ENCODE data around the gene COL20A1. TPM values are rescaled to one million over a fixed set of nuclear protein-coding genes. Genes with fewer than 3 reads are reported as not detected.

Gene COL20A1
- total and polyA plus RNA-seq, 12 donors, result 0.26 to 0.30 TPM; not detected in 10

- no peak overlapping the region for H3K4me3 ChIP-seq
- peaks cover 0 to 17% (median 9%) of the 10 kb centered on the region in 9 donors for H3K4me1 ChIP-seq
- DNase-seq (no peak), ATAC-seq (no peak)
- peaks cover 29 to 95% (median 90%) of the 10 kb centered on the region in 7 donors for H3K27me3 ChIP-seq
- no peaks in the 10 kb centered on the region for H3K36me3 ChIP-seq
- TF ChIP-seq, protein P1, sequence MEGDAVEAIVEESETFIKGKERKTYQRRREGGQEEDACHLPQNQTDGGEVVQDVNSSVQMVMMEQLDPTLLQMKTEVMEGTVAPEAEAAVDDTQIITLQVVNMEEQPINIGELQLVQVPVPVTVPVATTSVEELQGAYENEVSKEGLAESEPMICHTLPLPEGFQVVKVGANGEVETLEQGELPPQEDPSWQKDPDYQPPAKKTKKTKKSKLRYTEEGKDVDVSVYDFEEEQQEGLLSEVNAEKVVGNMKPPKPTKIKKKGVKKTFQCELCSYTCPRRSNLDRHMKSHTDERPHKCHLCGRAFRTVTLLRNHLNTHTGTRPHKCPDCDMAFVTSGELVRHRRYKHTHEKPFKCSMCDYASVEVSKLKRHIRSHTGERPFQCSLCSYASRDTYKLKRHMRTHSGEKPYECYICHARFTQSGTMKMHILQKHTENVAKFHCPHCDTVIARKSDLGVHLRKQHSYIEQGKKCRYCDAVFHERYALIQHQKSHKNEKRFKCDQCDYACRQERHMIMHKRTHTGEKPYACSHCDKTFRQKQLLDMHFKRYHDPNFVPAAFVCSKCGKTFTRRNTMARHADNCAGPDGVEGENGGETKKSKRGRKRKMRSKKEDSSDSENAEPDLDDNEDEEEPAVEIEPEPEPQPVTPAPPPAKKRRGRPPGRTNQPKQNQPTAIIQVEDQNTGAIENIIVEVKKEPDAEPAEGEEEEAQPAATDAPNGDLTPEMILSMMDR (IDR thresholded peaks at IDR 0.05), result no peak
- WGBS, 2 donors, result 52 to 68% methylated on average over 8 of the region's 8 CpGs
- intact Hi-C loops (cut with DNase I), result no loop called here
- no peaks in the 10 kb centered on the region for H3K9me3 ChIP-seq
- H3K27ac ChIP-seq, result no peak overlapping the region
These were observed 40.7 kb upstream of the COL20A1 start for GRCh38 chr20:63252284-63252711.

GRCh38 chr20:63253065-63253437, 39.9 kb upstream of the COL20A1 start:
- WGBS, 2 donors, result 10 to 11% methylated on average over 16 of the region's 16 CpGs
- Histone ChIP-seq H3K4me1 (peaks cover 0 to 17% (median 9%) of the 10 kb centered on the region in 9 donors), H3K27ac (no peak overlapping the region), H3K4me3 (peak overlapping the region in 7 of 10 donors; percentile 18 to 48 (median 39)), H3K36me3 (no peaks in the 10 kb centered on the region), H3K27me3 (peaks cover 29 to 92% (median 83%) of the 10 kb centered on the region in 7 donors), H3K9me3 (no peaks in the 10 kb centered on the region)
- DNase-seq, result no peak
- no peak for ATAC-seq
- TF ChIP-seq, protein P1 (IDR thresholded peaks at IDR 0.05), result no peak
- intact Hi-C loops (cut with DNase I), result no loop called here

- WGBS, 2 donors, result 0 to 1% methylated on average over 85 to 89 of the region's 89 CpGs
- ATAC-seq (no peak), DNase-seq (no peak)
- Histone ChIP-seq H3K4me1 (peaks cover 0 to 17% (median 9%) of the 10 kb centered on the region in 9 donors), H3K27ac (no peak overlapping the region), H3K36me3 (no peaks in the 10 kb centered on the region), H3K9me3 (no peaks in the 10 kb centered on the region), H3K4me3 (peak overlapping the region; percentile 6 to 48 (median 32)), H3K27me3 (peaks cover 29 to 92% (median 79%) of the 10 kb centered on the region in 7 donors)
- intact Hi-C loops (cut with DNase I), result no loop called here
- TF ChIP-seq, protein P1 (IDR thresholded peaks at IDR 0.05), result no peak
These were observed 39.4 kb upstream of the COL20A1 start for GRCh38 chr20:63253438-63254231.

GRCh38 chr20:63254232-63254605, 38.8 kb upstream of the COL20A1 start, which contains the start of gene NKAIN4:
Gene NKAIN4, minus strand, starts transcription at chr20:63254463. Its CDS starts 13 bp downstream, at chr20:63254450.
- Histone ChIP-seq H3K27ac (no peak within 1 kb of the TSS), H3K4me3 (peak within 1 kb of the TSS; percentile 6 to 48 (median 32)), H3K4me1 (peaks cover 0 to 17% (median 9%) of the 10 kb centered on the region in 9 donors), H3K36me3 (no peaks in the 10 kb centered on the region), H3K9me3 (no peaks in the 10 kb centered on the region), H3K27me3 (peaks cover 29 to 91% (median 79%) of the 10 kb centered on the region in 7 donors)
- 1 to 2% methylated on average over 30 to 46 of the region's 46 CpGs for WGBS, 2 donors
- ATAC-seq (no peak), DNase-seq (no peak)
- intact Hi-C loops (cut with DNase I), result no loop called here
- TF ChIP-seq, protein P1 (IDR thresholded peaks at IDR 0.05), result no peak

All from heart right ventricle (tissue), 16 donors.